GM21619 (cell line): Measurements from ENCODE around the gene TPRG1L.

Experiments
- ATAC-seq: cut with Tn5 transposase; IDR thresholded peaks from one replicate; pipeline ENCODE4 v1.9.1; 2021; ENCODE audit not compliant: unreplicated experiment

The TPRG1L gene

GRCh38 chr1:3676581-3677470 is 52.0 kb downstream of the TPRG1L start:
- ATAC-seq = peak; percentile 67

GRCh38 chr1:3677484-3677883 is 52.7 kb downstream of the TPRG1L start:
- peak; percentile 0 for ATAC-seq

DNA sequence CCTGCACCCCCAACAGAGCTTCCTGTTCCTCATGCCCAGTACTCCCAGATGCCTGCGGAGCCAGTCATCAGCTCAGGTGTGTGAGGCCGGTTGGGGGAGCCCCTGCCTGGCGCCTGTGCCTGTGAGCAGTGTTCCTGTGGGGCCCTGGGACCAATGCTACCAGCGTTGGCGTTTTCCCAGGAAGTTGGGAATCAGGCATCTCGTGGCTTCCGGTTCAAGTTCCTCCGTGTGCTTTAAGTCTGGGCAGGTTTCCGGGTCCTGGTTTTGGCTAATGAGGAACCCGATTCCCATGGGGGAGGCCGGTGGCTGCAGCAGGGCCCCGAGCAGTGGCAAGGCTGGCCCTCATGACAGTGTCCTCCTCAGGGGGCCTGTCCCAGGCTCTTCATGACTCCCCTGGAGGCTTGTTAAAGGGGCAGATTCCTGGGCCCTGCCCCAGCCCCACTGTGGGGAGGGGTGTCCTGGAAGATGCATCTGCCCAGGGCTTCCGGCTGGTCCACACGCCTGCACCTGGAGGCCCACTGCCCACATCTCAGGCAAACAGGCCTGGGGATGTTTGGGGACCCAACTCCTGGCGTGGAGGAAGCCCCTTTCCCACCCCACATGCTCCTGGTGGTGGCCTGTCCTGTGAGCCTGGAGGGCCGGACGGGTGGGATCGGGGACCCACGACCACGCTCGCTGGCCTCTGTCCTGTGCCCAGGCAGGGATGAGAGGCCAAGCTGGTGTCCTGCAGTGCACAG is 53.7 kb downstream of the TPRG1L start:
- no peak for ATAC-seq

GRCh38 chr1:3679098-3679555 is 54.3 kb downstream of the TPRG1L start:
- ATAC-seq = no peak
